ENCODE data around the gene APLP2. TPM values are rescaled to one million over a fixed set of nuclear protein-coding genes. Genes with fewer than 3 reads are reported as not detected.
A peak's percentile ranks its signal among the peaks of the same experiment; 100 is the strongest.

APLP2 gene
- total RNA-seq, 1 donor from 2014 or later: 57.2 TPM

DNA sequence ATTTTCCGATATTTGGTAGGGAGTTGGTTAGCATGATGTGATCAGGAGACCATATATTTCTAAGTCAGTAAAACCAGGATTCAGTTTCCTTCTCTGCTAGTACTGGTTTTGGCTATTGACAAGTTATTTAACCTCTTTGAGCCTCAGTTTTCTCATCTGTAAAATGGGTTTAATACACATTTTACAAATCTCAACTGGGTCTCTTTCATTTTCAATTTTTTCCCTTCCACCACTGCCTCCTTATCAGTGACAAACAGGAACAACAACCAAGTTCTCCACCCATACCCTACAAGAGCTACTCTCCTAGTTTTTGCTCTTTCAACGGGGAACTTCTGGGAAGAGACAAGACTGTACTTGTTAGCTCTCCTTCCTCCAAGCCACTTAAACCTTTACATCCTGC is 6.2 kb upstream of the APLP2 start:
- no peaks in the 10 kb centered on the region for H3K9me3 Mint-ChIP-seq
- no peak overlapping the region for H3K27ac Mint-ChIP-seq
- H3K4me3 Mint-ChIP-seq (ENCODE audit: low read depth): no peak overlapping the region
- no peak for DNase-seq (ENCODE audit: low spot score)
- peaks cover 5% of the 10 kb centered on the region for H3K4me1 Mint-ChIP-seq (ENCODE audit: low read depth)
- H3K27me3 Mint-ChIP-seq (ENCODE audit: low read depth): peaks cover 37% of the 10 kb centered on the region
- intact Hi-C loops (cut with micrococcal nuclease): no loop called here
- H3K36me3 Mint-ChIP-seq (ENCODE audit: low read depth): no peaks in the 10 kb centered on the region

DNA sequence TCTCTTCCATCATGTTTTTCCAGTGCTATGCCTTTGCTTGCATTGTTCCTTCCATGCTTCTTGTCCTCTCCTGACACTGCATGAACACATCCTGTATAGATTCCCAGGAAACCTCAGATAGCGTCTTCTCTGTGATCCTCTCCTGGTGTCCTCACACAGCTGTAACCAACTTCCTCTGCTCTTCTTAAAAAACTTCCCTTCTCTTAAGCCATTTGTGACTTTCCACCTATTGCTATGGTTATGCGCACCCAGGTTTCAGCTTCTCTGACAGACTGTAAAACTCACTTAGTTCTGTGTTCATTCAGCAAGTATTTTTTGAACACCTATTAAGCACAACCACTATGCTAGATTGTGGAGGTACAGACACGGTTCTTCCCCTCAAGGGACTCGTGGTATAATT is 5.1 kb upstream of the APLP2 start:
- Mint-ChIP-seq H3K4me3 (ENCODE audit: low read depth) (no peak overlapping the region), H3K9me3 (no peaks in the 10 kb centered on the region), H3K27ac (no peak overlapping the region), H3K4me1 (ENCODE audit: low read depth) (peaks cover 11% of the 10 kb centered on the region), H3K27me3 (ENCODE audit: low read depth) (peaks cover 41% of the 10 kb centered on the region), H3K36me3 (ENCODE audit: low read depth) (no peaks in the 10 kb centered on the region)
- intact Hi-C loops (cut with micrococcal nuclease): no loop called here
- no peak for DNase-seq (ENCODE audit: low spot score)

DNA sequence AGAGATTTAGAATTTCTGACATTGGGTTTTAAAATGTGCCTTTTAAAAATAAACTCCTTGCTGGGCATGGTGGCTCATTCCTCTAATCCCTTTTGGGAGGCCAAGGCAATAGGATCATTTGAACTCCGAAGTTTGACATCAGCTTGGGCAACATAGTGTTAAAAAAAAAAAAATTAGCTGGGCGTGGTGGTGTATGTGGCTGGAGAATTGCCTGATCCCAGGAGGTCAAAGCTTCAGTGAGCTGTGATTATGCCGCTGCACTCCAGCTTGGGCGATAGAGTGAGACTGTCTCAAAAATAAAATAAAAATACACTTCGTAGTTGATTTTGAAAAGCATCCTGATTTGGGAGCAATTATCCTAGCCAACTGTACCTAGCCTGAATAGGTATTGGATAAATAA is 3.4 kb upstream of the APLP2 start:
- H3K9me3 Mint-ChIP-seq: no peaks in the 10 kb centered on the region
- H3K36me3 Mint-ChIP-seq (ENCODE audit: low read depth): no peaks in the 10 kb centered on the region
- no peak overlapping the region for H3K4me3 Mint-ChIP-seq (ENCODE audit: low read depth)
- no peak for DNase-seq (ENCODE audit: low spot score)
- H3K4me1 Mint-ChIP-seq (ENCODE audit: low read depth): peaks cover 16% of the 10 kb centered on the region
- H3K27me3 Mint-ChIP-seq (ENCODE audit: low read depth): peaks cover 39% of the 10 kb centered on the region
- H3K27ac Mint-ChIP-seq: no peak overlapping the region
- intact Hi-C loops (cut with micrococcal nuclease): no loop called here

DNA sequence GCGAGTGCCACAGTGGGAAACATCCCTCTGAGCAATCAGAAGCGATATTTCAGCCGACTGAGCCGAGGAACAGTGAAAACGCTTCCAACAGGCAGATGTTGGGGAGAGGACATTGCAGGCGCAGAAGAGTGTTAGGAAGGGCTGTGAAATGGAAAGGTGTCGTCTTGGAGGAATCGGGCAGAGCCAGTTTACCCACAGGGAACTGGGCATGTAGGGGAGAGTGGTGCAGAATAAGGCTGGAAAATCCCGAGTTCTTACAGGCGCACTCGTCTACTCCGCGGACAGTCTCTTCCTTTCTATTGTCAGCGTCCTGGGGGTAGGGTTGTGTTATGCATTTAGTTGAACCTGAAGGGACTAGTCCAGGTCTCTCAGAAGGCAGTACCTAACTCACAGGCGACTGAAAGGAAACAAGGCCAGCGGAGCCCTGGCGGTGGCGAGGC is 1.1 kb upstream of the APLP2 start:
- no peaks in the 10 kb centered on the region for H3K9me3 Mint-ChIP-seq
- H3K36me3 Mint-ChIP-seq (ENCODE audit: low read depth): no peaks in the 10 kb centered on the region
- peaks cover 22% of the 10 kb centered on the region for H3K4me1 Mint-ChIP-seq (ENCODE audit: low read depth)
- peak overlapping the region; percentile 85 for H3K4me3 Mint-ChIP-seq (ENCODE audit: low read depth)
- H3K27me3 Mint-ChIP-seq (ENCODE audit: low read depth): peaks cover 44% of the 10 kb centered on the region
- DNase-seq (ENCODE audit: low spot score): no peak
- peak overlapping the region; percentile 34 for H3K27ac Mint-ChIP-seq
- intact Hi-C loops (cut with micrococcal nuclease): loop anchor here (2.0 kb wide), 2 partner anchors 52 to 64 kb away; no protein-coding TSS in a partner anchor

DNA sequence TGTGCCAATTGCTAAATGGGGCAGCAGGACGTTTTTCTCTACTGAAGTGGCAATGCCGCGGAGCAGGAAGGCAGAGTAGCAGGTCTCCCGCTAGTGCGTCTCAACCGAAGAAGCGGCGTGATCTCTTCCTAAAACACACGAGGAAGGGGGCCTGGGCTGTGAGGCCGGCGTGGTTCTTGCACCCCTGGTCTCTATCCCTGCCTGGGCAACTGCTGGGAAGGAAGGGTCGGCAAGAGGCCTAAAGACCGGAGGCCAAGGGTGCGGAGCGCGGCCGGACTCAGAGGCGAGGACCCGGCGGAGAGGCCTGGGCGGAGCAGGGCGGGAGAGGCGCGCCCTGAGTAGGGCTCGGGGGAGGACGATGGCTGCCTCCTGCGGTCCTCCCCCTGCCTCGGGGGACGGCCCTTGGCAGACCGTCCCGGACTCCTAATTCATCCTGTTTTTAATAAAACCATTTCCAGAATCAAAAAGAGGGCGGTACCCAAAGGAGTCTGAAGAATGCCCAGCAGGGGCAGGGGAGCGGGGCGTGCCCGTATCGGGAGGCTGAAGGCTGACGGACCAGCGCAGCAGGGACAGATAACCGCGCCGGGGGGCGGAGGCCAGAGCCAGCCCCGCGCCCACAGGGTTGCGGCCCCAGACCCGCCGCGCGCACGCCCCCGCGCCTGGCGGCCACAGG is 572 bp upstream of the APLP2 start:
- intact Hi-C loops (cut with micrococcal nuclease): loop anchor here (1.0 to 2.0 kb wide), 5 partner anchors 52 to 174 kb away; partner anchors contain the start of genes NFRKB and PRDM10
- Mint-ChIP-seq H3K9me3 (no peaks in the 10 kb centered on the region), H3K27ac (peak overlapping the region; percentile 34), H3K36me3 (ENCODE audit: low read depth) (no peaks in the 10 kb centered on the region), H3K4me1 (ENCODE audit: low read depth) (peaks cover 22% of the 10 kb centered on the region), H3K27me3 (ENCODE audit: low read depth) (peaks cover 41% of the 10 kb centered on the region), H3K4me3 (ENCODE audit: low read depth) (peak overlapping the region; percentile 85)
- no peak for DNase-seq (ENCODE audit: low spot score)

DNA sequence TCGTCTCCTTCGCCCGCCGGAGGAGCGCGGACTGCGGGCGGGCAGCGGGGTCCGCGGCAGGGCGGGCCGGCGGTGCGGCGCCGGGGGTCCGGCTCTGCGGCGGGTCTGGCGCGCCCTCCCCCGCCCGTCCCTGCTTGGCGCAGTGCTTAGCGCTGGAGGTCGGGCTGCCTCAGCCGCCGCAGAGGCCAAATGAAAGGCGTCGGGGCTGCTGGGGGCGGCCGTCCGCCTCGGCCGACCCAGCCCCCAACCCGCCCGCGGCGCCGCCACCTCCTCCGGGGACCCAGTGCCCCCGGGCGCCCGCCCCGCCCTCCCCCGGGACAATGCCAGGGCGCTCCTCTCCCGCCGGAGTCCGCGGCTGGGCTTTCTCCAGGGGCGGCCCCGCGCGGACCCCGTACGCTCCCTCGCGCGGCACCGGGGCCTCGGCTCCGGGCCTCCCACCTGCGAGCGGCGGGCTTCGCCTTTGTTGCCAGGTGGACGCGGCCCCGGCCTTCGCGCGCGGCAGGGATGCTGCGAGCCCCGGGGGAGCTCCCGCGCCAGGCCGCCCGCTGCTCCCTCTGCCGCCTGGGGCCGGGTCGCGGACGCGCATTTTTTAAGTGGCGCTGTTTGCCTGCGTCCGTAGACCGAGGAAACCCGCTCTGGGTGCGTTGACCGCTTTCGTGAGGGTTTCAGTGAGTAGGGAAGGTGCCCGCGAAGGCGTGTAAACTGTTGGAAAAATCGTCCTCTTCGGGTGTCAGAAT is 583 bp downstream of the APLP2 start:
- no peaks in the 10 kb centered on the region for H3K9me3 Mint-ChIP-seq
- H3K36me3 Mint-ChIP-seq (ENCODE audit: low read depth): no peaks in the 10 kb centered on the region
- H3K27me3 Mint-ChIP-seq (ENCODE audit: low read depth): peaks cover 31% of the 10 kb centered on the region
- no peak overlapping the region for H3K27ac Mint-ChIP-seq
- peak; percentile 41 for DNase-seq (ENCODE audit: low spot score)
- H3K4me1 Mint-ChIP-seq (ENCODE audit: low read depth): peaks cover 20% of the 10 kb centered on the region
- intact Hi-C loops (cut with micrococcal nuclease): no loop called here
- peak overlapping the region; percentile 87 for H3K4me3 Mint-ChIP-seq (ENCODE audit: low read depth)

DNA sequence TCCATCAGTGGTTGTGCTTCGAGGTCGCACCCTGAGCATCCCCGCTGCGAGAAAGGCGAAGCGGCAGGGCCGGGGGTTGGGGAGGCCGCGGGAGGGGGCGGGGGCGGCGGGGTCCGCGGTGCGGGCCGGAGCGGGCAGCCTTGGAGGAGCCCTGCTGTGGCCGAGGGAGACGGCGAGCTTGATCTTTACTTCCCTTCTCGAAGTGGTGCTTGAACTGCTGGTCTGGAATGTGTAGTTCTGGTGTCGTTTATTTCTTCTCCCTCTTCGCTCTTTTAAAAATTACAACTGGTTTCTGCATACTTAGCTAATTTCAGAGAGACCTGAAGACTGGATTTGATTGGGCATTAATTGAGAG is 1.1 kb downstream of the APLP2 start:
- peak overlapping the region; percentile 34 for H3K27ac Mint-ChIP-seq
- H3K9me3 Mint-ChIP-seq: no peaks in the 10 kb centered on the region
- peaks cover 20% of the 10 kb centered on the region for H3K4me1 Mint-ChIP-seq (ENCODE audit: low read depth)
- H3K4me3 Mint-ChIP-seq (ENCODE audit: low read depth): peak overlapping the region; percentile 84
- peaks cover 29% of the 10 kb centered on the region for H3K27me3 Mint-ChIP-seq (ENCODE audit: low read depth)
- no peaks in the 10 kb centered on the region for H3K36me3 Mint-ChIP-seq (ENCODE audit: low read depth)
- no peak for DNase-seq (ENCODE audit: low spot score)
- intact Hi-C loops (cut with micrococcal nuclease): no loop called here

DNA sequence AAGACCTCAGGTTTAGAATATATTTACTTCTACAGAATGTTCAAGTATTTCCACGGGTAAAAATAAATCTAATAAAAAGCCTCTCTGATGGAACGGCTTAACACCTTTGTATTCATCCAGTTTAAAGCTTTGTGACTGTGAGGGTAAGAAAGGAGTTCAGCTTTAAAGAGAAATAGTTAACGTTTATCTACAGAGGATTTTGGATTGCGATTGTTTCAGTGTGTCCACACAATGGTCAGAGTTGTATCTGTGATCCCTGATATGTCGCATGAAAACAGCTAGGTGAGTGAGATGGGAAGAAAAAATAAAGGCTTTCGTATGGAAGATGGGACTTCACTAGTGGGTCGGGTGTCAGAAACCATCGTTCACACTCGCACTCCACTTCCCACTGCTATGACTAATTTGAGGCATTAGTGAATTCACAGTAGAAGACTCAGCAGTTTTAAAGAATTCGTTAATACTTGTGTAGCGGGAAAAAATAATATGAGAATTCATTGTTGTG is 1.6 kb downstream of the APLP2 start:
- intact Hi-C loops (cut with micrococcal nuclease): no loop called here
- peaks cover 28% of the 10 kb centered on the region for H3K27me3 Mint-ChIP-seq (ENCODE audit: low read depth)
- no peak for DNase-seq (ENCODE audit: low spot score)
- no peaks in the 10 kb centered on the region for H3K9me3 Mint-ChIP-seq
- H3K36me3 Mint-ChIP-seq (ENCODE audit: low read depth): no peaks in the 10 kb centered on the region
- peak overlapping the region; percentile 84 for H3K4me3 Mint-ChIP-seq (ENCODE audit: low read depth)
- peaks cover 20% of the 10 kb centered on the region for H3K4me1 Mint-ChIP-seq (ENCODE audit: low read depth)
- peak overlapping the region; percentile 34 for H3K27ac Mint-ChIP-seq

DNA sequence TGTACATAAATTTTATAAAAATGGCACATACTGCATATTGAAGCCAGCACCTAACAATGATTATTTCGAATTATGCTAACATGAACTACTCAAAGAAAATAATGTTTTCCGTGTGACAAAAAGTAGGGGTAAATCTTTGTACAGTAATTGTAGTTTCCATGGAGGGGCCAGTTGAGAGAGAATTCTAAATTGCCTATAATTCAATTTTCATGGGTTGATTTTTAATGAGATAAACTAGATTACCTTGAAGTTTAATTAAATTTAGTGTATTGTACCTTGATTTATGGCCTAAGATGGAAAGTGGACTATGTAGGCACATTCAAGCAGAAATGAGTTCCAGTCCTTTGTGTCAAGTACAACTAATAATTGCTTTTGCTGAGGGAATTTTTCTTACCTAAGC is 5.0 kb downstream of the APLP2 start:
- Mint-ChIP-seq H3K27ac (no peak overlapping the region), H3K36me3 (ENCODE audit: low read depth) (no peaks in the 10 kb centered on the region), H3K4me3 (ENCODE audit: low read depth) (no peak overlapping the region), H3K9me3 (no peaks in the 10 kb centered on the region), H3K4me1 (ENCODE audit: low read depth) (peaks cover 14% of the 10 kb centered on the region), H3K27me3 (ENCODE audit: low read depth) (peaks cover 15% of the 10 kb centered on the region)
- intact Hi-C loops (cut with micrococcal nuclease): no loop called here
- DNase-seq (ENCODE audit: low spot score): no peak

DNA sequence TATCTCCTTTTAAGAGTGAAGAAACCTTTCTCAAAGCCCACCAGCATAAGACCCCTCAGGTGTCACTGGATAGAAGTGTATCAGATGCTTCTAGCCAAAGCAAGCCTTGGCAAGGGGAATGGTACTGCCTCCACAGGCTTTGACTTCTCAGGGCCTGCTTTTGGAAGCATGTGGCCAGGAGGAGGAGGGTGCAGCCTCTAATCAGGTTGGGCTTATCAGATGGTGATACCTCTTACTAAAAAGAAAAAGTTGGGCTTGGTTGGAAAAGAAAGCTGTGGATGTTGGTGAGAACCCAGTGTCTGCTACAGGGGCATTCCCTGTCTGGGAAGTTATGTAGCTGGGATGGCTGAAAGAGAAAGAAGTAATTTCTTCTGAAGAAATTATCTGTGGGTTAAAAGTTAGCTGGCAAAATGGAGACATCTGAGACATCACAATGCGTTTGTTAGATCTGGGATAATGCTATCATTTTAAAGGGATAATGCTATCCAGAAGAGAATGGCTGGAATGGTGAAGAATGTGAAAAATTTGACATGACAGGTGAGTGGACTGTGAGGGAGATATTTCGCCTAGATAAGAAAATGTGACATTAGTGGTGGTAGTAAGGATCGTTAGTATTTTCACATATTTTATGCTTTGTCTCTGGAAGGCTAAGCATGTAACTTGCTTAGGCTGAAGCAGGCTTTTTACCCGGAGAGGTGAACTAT is 7.2 kb downstream of the APLP2 start:
- no peak overlapping the region for H3K4me3 Mint-ChIP-seq (ENCODE audit: low read depth)
- H3K36me3 Mint-ChIP-seq (ENCODE audit: low read depth): no peaks in the 10 kb centered on the region
- H3K27ac Mint-ChIP-seq: no peak overlapping the region
- peaks cover 6% of the 10 kb centered on the region for H3K27me3 Mint-ChIP-seq (ENCODE audit: low read depth)
- peaks cover 6% of the 10 kb centered on the region for H3K4me1 Mint-ChIP-seq (ENCODE audit: low read depth)
- DNase-seq (ENCODE audit: low spot score): no peak
- no peaks in the 10 kb centered on the region for H3K9me3 Mint-ChIP-seq
- intact Hi-C loops (cut with micrococcal nuclease): no loop called here

DNA sequence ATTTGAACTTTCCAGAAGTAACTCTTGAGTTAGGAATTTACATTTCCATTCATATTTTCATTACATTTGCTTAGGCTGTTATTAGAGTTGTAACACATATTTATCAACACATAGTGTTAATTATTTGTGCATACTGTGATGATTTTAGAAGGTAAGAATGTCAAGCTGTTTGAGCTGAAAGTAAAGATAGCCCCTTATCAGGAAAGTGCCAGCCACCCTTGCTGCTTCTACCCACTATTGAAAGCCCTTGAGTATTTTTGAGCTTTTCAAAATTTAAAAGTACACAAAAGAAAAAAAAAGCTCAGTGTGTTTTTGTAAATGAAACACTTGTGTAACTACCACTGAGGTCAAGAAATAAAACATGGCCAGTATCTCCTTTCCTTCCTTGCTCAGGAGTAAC is 8.0 kb downstream of the APLP2 start:
- intact Hi-C loops (cut with micrococcal nuclease): no loop called here
- Mint-ChIP-seq H3K27me3 (ENCODE audit: low read depth) (peaks cover 3% of the 10 kb centered on the region), H3K9me3 (no peaks in the 10 kb centered on the region), H3K4me3 (ENCODE audit: low read depth) (no peak overlapping the region), H3K4me1 (ENCODE audit: low read depth) (peaks cover 4% of the 10 kb centered on the region), H3K27ac (no peak overlapping the region), H3K36me3 (ENCODE audit: low read depth) (no peaks in the 10 kb centered on the region)
- DNase-seq (ENCODE audit: low spot score): no peak

DNA sequence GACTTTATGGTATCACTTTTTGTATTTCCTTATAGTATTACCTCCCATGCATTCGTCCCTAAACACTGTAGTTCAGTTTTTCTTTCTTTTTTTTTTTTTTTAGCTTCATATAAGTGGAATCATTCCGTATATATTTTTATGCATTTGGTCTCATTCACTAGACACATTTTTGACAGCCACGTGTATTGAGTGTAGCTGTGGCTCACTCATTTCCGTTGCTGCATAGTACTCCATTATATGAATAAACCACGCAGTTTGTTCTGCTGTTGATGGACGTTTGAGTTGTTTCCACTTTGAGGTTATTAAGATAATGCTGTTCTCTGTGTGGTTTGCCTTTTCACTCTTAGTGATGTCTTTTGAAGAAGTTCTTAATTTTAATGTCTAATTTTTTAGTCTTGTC is 8.4 kb downstream of the APLP2 start:
- H3K36me3 Mint-ChIP-seq (ENCODE audit: low read depth): no peaks in the 10 kb centered on the region
- no peak for DNase-seq (ENCODE audit: low spot score)
- H3K4me1 Mint-ChIP-seq (ENCODE audit: low read depth): peaks cover 4% of the 10 kb centered on the region
- no peaks in the 10 kb centered on the region for H3K9me3 Mint-ChIP-seq
- peaks cover 3% of the 10 kb centered on the region for H3K27me3 Mint-ChIP-seq (ENCODE audit: low read depth)
- no peak overlapping the region for H3K4me3 Mint-ChIP-seq (ENCODE audit: low read depth)
- intact Hi-C loops (cut with micrococcal nuclease): no loop called here
- H3K27ac Mint-ChIP-seq: no peak overlapping the region

All from activated T-helper 2 cell treated with anti-CD3 and anti-CD28 coated beads, Interferon-gamma antibody, Interleukin-2, Interleukin-4, amounts not matched to agents 10 μg/mL and 5 μg/mL and 100 μg/mL, durations not matched to agents 14 hours and 24 hours and 36 hours (primary cell).